AG09319 (cell line): ENCODE data around the gene AKAP12.
A peak's percentile ranks its signal among the peaks of the same experiment; 100 is the strongest.

Experiments
- DNase-seq: peaks from one replicate; pipeline ENCODE4 v3.0.0-alpha.2; 2010; ENCODE audit warnings: low read depth; ENCODE audit errors: extremely low read depth
- TF ChIP-seq, protein P1 (sequence below): IDR thresholded peaks from 2 replicates; pipeline ENCODE4 v1.5.1; 2011; ENCODE audit warnings: low read depth, mild to moderate bottlenecking, inconsistent platforms, low read length, moderate library complexity

Gene AKAP12

DNA sequence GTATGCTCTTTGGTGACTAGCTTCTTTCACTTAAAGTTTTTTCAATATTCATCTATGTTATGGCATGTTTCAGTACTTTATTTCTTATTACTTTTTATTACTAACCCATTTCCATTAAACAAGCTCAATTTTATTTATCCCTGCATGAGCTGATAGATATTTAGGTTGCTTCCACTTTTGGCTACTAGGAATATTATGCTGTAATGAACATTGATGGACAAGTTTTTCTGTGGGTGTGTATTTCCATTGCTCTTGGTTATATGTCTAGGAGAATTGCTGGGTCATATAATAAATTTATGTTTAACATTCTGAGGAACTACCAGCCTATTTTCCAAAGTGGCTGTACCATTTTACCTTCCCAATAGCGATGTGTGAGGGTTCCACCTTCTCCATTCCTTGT, 81.7 kb downstream of the AKAP12 start:
- TF ChIP-seq, protein P1, sequence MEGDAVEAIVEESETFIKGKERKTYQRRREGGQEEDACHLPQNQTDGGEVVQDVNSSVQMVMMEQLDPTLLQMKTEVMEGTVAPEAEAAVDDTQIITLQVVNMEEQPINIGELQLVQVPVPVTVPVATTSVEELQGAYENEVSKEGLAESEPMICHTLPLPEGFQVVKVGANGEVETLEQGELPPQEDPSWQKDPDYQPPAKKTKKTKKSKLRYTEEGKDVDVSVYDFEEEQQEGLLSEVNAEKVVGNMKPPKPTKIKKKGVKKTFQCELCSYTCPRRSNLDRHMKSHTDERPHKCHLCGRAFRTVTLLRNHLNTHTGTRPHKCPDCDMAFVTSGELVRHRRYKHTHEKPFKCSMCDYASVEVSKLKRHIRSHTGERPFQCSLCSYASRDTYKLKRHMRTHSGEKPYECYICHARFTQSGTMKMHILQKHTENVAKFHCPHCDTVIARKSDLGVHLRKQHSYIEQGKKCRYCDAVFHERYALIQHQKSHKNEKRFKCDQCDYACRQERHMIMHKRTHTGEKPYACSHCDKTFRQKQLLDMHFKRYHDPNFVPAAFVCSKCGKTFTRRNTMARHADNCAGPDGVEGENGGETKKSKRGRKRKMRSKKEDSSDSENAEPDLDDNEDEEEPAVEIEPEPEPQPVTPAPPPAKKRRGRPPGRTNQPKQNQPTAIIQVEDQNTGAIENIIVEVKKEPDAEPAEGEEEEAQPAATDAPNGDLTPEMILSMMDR, result no peak
- DNase-seq, result no peak

DNA sequence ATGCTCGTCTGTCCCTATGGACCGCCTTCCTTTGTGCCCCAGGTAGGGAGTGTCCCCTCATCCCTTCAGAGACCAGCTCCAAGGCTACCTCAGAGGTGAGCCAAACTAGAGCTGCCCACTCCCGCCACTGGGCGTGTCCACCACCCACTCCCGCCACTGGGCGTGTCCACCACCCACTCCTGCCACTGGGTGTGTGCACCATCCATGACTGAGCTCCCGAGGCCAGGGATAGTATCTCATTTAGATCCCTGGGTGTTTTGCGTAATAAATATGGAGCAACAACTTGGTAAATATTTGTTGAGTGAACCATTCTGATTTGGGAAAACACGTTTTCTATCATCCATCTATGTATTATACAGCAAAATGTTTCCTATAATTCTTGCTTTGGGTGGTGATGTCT, 82.8 kb downstream of the AKAP12 start:
- TF ChIP-seq, protein P1, result no peak
- DNase-seq, result no peak

DNA sequence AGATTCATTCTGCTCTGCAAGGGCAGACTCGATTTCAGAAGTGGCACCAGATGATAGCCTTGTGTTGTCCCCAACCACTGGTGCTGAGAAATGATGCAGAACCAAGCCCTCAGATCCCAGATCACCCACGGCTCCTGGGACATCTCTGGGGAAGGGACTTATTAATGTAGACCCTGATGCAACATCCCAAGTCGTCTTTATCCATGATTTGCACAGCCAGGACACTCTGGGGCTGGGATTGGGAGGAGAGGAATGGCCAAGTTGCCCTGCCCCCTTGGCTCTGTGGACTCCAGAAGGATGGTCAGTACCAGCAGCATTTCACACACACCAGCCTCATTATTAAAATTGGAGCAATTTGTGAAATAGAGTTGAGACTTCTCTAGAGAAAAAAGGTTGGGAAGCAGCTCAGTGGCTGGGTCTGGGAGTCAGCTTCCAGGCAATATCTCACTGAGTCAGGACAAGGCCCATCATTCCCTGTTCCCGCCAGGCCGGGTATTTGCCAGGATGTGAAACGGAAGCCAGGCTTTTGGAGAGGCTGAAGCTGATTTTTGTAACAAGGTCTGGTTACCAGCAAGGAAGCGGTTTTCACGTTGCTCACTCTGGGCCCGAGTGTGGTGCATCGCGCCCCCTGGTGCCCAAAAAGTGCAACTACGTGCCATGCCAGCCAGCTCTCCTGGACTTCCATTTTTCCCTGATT, 84.2 kb downstream of the AKAP12 start:
- peak; percentile 85 for DNase-seq
- TF ChIP-seq, protein P1, result peak; percentile 97

DNA sequence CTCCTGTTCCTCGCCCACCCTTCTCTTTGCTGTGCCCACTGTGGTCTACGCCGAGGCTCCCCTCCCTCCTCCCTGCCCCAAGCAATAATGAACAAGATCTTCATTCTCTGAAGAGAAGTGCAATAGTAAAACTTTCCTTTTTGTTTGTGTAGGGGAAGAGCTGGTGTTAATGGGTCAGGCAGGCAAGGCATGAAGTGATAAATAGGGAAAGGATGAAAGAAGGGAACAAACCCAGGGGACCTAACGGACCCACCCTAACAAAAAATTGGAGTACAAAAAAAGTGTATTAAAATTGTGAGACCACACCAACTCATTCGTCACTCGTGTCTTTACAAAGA, 84.7 kb downstream of the AKAP12 start:
- no peak for DNase-seq

DNA sequence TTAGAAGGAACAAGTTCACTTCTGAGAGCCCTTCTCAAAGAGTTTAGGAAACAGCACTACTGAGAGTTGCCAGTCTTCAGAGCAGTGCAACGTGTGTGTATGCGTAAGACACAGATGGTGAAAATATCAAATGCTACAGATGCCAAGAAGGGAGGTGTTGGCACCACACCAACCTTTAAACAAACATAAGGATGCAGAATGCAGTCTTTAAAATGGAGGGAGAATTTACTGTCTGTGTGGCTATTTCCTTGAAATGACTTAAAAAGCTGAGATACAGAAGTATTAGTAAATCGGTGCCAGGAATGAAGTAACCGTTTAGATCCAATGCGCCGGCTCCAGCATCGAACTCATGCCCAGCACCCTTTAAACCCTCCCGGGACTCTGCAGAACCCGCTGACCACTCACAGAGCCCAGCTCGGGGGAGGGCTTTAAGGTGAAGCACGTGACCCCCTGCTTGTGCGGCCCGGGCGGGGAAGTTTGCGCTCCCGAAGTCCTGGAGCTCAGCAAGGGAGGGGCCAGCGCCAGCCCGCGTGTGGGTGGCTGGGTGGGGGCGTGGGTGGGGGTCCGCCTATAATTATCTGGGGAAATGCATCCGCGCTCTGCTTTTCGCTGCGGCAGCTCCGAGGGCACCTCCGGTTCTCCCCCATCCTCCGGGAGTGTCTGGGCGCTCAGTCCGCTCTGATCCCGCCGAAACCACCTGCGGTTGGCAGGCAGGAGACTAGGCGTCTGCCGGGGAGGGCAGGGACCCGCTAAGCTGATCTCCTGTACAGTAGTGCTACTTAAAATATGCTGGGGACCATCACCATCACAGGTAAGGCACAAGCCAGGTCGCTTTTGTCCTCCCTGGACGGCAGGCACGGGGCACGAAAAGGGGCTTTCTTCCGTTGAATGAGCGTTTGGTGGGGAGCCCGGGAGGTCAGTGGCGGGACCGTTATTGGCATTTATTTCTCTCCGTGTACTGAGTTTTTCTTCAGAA, 85.6 kb downstream of the AKAP12 start:
- TF ChIP-seq, protein P1, result no peak
- peak; percentile 42 for DNase-seq

More for the DNA sequence above, 84.7 kb downstream of the AKAP12 start:
- TF ChIP-seq, protein P1, result no peak

DNA sequence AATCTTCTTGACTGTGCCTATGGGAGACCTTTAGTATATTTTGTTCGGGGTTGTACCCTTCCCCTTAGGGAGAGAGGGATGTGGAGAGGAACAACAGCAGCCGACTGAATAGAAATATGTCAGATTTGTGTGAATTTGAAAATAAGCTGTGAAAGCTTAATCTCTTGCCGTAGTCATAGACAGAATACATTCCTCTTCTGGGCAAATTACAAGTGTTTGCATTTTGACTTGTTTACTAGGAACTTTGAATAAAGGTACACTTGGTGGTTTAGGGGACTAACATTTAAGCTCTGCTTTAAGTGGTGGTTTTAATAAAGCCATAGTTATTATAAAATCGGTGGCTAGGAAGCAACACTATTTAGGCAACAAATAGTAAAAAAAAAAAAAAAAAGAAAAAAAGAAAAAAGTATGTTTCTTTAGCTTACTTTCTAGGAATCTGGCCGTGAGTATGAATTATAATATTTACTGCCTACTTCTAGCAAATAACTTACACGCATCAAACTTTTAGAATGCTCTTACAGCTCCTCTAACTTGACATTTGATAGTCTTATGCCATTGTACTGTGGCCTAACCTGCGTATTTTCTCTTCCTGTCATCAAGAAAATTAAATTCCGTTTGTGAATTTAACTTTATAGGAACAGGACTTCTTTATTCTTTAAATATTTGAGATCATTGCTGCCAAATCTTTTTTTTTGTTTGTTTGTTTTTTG, 86.5 kb downstream of the AKAP12 start:
- TF ChIP-seq, protein P1, result no peak
- DNase-seq, result no peak
